ENCODE results near the gene ANAPC1.
"Not testable (repeated sequence)": the region's sequence is repeated elsewhere in the genome, so short reads cannot be mapped to it uniquely, and the experiment has no call there.

Gene ANAPC1

GRCh38 chr2:111883661-111884591, at the start of gene ANAPC1:
Gene ANAPC1 (minus strand): TSS chr2:111884193. CDS start chr2:111880825, 3,368 bp downstream.
- DNase-seq: peak; percentile 95

- no peak for DNase-seq
Observed at GRCh38 chr2:111932841-111933291, 48.9 kb upstream of the ANAPC1 start.

- DNase-seq: no peak
Observed at GRCh38 chr2:111930875-111931274, 46.9 kb upstream of the ANAPC1 start.

GRCh38 chr2:111930409-111930808, 46.4 kb upstream of the ANAPC1 start:
- no peak for DNase-seq

- DNase-seq: no peak
Observed at GRCh38 chr2:111927723-111928122, 43.7 kb upstream of the ANAPC1 start.

GRCh38 chr2:111924617-111925107, 40.7 kb upstream of the ANAPC1 start:
- no peak for DNase-seq

GRCh38 chr2:111923276-111923804, 39.3 kb upstream of the ANAPC1 start:
- DNase-seq: no peak

- no peak for DNase-seq
Observed at GRCh38 chr2:111919794-111920608, 36.0 kb upstream of the ANAPC1 start.

- DNase-seq: no peak
Observed at GRCh38 chr2:111919365-111919764, 35.4 kb upstream of the ANAPC1 start.

GRCh38 chr2:111918383-111918806, 34.4 kb upstream of the ANAPC1 start:
- no peak for DNase-seq

GRCh38 chr2:111917106-111917505, 33.1 kb upstream of the ANAPC1 start:
- DNase-seq: no peak

GRCh38 chr2:111912547-111912946, 28.6 kb upstream of the ANAPC1 start:
- DNase-seq: no peak

GRCh38 chr2:111911295-111911977, 27.4 kb upstream of the ANAPC1 start:
- not testable (repeated sequence) for DNase-seq

GRCh38 chr2:111910609-111911277, 26.8 kb upstream of the ANAPC1 start:
- no peak for DNase-seq

GRCh38 chr2:111909997-111910396, 26.0 kb upstream of the ANAPC1 start:
- DNase-seq: not testable (repeated sequence)

GRCh38 chr2:111909079-111909478, 25.1 kb upstream of the ANAPC1 start:
- DNase-seq: no peak

GRCh38 chr2:111908578-111908977, 24.6 kb upstream of the ANAPC1 start:
- DNase-seq: no peak

- DNase-seq: no peak
Observed at GRCh38 chr2:111905990-111906735, 22.2 kb upstream of the ANAPC1 start.

- DNase-seq: not testable (repeated sequence)
Observed at GRCh38 chr2:111905475-111905869, 21.5 kb upstream of the ANAPC1 start.

- no peak for DNase-seq
Observed at GRCh38 chr2:111904726-111905474, 20.9 kb upstream of the ANAPC1 start.

Data from activated CD8-positive, alpha-beta memory T cell treated with anti-CD3 and anti-CD28 coated beads for 24 hours (primary cell).